Progenitor cell of endocrine pancreas (in vitro differentiated cells): ENCODE data around the gene CAPN12. TPM values are rescaled to one million over a fixed set of nuclear protein-coding genes. Genes with fewer than 3 reads are reported as not detected.

Experiments used
- DNase-seq: peaks from one replicate; pipeline ENCODE4 v3.0.0; 2021; ENCODE audit warnings: low spot score; ENCODE audit not compliant: unreplicated experiment
- H3K27ac Mint-ChIP-seq: 2 replicates; pipeline ENCODE4 v1.8.0; 2021; ENCODE audit warnings: mild to moderate bottlenecking, moderate library complexity, mixed read lengths
- H3K27me3 Mint-ChIP-seq: 2 replicates; pipeline ENCODE4 v1.8.0; 2021; ENCODE audit warnings: mixed read lengths
- H3K36me3 Mint-ChIP-seq: 2 replicates; pipeline ENCODE4 v1.8.0; 2022; ENCODE audit warnings: mixed read lengths; ENCODE audit not compliant: insufficient read depth
- H3K4me1 Mint-ChIP-seq: 2 replicates; pipeline ENCODE4 v1.8.0; 2021; ENCODE audit warnings: low read depth, mixed read lengths
- H3K4me3 Mint-ChIP-seq: 2 replicates; pipeline ENCODE4 v1.8.0; 2021; ENCODE audit warnings: low read depth, mild to moderate bottlenecking, moderate library complexity, mixed read lengths
- H3K9me3 Mint-ChIP-seq: 2 replicates; pipeline ENCODE4 v1.8.0; 2021; ENCODE audit warnings: low read depth, mixed read lengths
- total RNA-seq: library from RNA; stranded (reverse); gene quantifications from 2 replicates; pipeline ENCODE4 v1.2.1, GENCODE V29; 2021
- TF ChIP-seq, protein P1 (sequence below): fragments of 200-600 bp; sonication (generic); IDR thresholded peaks from one replicate; pipeline ENCODE4 v1.5.0; 2021; ENCODE audit warnings: antibody characterized with exemption, mild to moderate bottlenecking; ENCODE audit not compliant: unreplicated experiment

The CAPN12 gene
- total RNA-seq, 1 donor from 2014 or later: 4.1 TPM

DNA sequence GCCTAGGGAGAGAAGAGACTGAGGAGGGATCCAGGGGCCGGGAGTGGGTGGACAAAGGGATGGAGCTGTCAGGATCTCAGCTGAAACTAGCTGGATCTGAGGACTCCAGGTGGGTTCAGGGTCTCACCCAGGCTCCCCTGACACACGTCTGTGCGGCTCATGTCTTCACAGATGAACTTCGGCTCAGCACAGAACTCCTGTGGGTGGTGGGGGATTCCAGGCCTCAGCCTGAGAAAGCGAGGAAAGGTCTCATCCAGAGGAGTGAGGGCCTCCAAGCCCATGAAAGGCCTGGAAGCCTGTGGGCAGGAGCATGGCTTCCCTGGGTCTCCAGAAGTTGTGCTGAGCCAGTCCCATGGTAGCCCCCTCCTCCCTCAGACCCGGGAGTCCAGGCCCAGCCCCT, 1.4 kb downstream of the CAPN12 start:
- no peaks in the 10 kb centered on the region for H3K4me1 Mint-ChIP-seq
- H3K36me3 Mint-ChIP-seq: no peaks in the 10 kb centered on the region
- H3K27me3 Mint-ChIP-seq: peaks cover 8% of the 10 kb centered on the region

DNA sequence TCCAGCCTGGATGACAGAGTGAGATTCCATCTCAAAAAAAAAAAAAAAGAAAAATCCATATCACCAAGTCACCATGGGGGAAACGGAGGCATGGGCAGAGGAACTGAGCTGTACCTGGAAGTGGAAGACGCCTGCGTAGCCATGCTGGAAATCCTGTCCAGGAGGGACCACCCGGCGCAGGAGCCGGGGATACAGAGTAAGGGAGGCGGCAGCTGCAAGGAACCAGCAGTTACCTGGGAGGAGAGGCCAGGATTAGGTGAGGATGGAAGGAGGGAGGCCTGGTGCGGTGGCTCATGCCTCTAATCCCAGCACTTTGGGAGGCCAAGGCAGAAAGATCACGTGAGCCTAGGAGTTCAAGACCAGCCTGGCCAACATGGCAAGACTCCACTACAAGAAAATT, 2.0 kb downstream of the CAPN12 start:
- Mint-ChIP-seq H3K36me3 (peaks cover 2% of the 10 kb centered on the region), H3K4me3 (no peak overlapping the region), H3K9me3 (no peaks in the 10 kb centered on the region), H3K27me3 (peaks cover 13% of the 10 kb centered on the region), H3K27ac (no peak overlapping the region), H3K4me1 (peaks cover 3% of the 10 kb centered on the region)
- TF ChIP-seq, protein P1, sequence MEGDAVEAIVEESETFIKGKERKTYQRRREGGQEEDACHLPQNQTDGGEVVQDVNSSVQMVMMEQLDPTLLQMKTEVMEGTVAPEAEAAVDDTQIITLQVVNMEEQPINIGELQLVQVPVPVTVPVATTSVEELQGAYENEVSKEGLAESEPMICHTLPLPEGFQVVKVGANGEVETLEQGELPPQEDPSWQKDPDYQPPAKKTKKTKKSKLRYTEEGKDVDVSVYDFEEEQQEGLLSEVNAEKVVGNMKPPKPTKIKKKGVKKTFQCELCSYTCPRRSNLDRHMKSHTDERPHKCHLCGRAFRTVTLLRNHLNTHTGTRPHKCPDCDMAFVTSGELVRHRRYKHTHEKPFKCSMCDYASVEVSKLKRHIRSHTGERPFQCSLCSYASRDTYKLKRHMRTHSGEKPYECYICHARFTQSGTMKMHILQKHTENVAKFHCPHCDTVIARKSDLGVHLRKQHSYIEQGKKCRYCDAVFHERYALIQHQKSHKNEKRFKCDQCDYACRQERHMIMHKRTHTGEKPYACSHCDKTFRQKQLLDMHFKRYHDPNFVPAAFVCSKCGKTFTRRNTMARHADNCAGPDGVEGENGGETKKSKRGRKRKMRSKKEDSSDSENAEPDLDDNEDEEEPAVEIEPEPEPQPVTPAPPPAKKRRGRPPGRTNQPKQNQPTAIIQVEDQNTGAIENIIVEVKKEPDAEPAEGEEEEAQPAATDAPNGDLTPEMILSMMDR: no peak
- DNase-seq: no peak

More for the DNA sequence above, 1.4 kb downstream of the CAPN12 start:
- Mint-ChIP-seq H3K9me3 (no peaks in the 10 kb centered on the region), H3K27ac (no peak overlapping the region), H3K4me3 (no peak overlapping the region)
- TF ChIP-seq, protein P1: no peak
- no peak for DNase-seq

DNA sequence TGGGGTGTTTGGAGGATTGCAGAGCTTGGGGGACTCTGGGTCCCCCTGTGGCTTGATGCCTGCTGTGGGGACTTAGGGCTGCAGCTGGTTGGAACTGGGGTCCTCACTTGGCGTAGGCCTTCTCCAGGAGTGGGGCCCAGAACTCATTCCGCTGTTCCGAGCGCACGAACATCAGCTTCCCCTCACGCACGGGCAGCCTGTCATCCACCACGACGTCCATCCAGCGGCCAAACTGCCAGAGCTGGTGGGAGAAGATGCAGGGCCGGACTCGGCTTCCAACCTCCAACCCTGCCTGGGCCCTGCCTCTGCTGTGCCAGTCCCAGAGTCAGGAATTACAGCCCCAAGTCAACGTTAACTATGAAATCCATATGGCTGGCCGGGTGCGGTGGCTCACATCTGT, 2.6 kb downstream of the CAPN12 start:
- TF ChIP-seq, protein P1: no peak
- peaks cover 3% of the 10 kb centered on the region for H3K4me1 Mint-ChIP-seq
- H3K27me3 Mint-ChIP-seq: peaks cover 13% of the 10 kb centered on the region
- H3K9me3 Mint-ChIP-seq: no peaks in the 10 kb centered on the region
- H3K36me3 Mint-ChIP-seq: peaks cover 2% of the 10 kb centered on the region
- no peak for DNase-seq
- H3K4me3 Mint-ChIP-seq: no peak overlapping the region
- H3K27ac Mint-ChIP-seq: no peak overlapping the region

DNA sequence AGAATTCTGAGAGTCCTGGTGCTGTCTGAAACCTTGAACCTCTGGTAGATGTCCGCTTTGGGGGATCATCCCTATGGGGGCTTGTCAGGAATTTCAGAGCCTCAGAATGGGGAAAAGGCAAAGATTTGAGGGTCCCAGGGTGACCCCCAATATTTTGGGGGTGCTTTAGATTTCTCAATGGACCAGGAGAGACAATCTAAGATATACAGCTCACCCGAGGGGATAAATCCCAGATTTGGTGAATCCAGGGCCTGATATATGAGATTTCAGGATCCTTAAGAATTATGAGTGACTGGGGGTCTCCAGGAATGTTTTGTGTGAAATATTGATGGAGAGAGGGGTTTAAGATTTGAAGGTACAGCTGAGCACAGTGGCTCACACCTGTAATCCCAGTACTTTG, 3.3 kb downstream of the CAPN12 start:
- H3K36me3 Mint-ChIP-seq: peaks cover 2% of the 10 kb centered on the region
- DNase-seq: no peak
- H3K27ac Mint-ChIP-seq: no peak overlapping the region
- no peaks in the 10 kb centered on the region for H3K9me3 Mint-ChIP-seq
- TF ChIP-seq, protein P1: no peak
- H3K4me1 Mint-ChIP-seq: peaks cover 3% of the 10 kb centered on the region
- no peak overlapping the region for H3K4me3 Mint-ChIP-seq
- peaks cover 13% of the 10 kb centered on the region for H3K27me3 Mint-ChIP-seq

- DNase-seq: no peak
- no peaks in the 10 kb centered on the region for H3K9me3 Mint-ChIP-seq
- TF ChIP-seq, protein P1: no peak
- peaks cover 2% of the 10 kb centered on the region for H3K36me3 Mint-ChIP-seq
- peaks cover 3% of the 10 kb centered on the region for H3K4me1 Mint-ChIP-seq
- peaks cover 13% of the 10 kb centered on the region for H3K27me3 Mint-ChIP-seq
- no peak overlapping the region for H3K27ac Mint-ChIP-seq
- H3K4me3 Mint-ChIP-seq: no peak overlapping the region
Observed at GRCh38 chr19:38740257-38740592, 4.0 kb downstream of the CAPN12 start.
